ENCODE measurements around the gene CD81.

DNA sequence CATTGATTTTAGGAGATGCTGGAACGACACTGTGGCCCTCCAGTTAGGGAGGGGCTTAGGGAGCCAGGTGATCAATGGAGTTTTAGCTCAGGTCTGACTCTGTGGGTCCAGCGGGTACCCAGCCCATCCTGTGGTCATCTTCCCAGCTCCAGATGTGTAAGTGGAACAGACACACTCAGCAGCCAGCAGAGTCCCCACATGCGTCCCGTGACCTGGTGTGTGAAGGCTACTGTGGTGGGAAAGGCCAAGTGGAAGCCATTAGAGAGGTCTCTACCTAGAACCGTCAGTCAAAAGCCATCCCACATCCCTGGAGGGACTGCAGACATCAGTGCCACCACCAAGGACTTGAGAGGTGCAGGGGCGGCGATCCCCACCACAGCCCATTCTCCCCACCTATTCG is 19.9 kb upstream of the CD81 start:
- TF ChIP-seq ZBTB7A (IDR thresholded peaks at IDR 0.05; ENCODE audit: borderline replicate concordance, control insufficient read depth, low read depth, low read length) (no peak), ADNP (tag; IDR thresholded peaks at IDR 0.05) (no peak), XRCC5 (IDR thresholded peaks at IDR 0.05; ENCODE audit: low read depth, low read length) (no peak)
- TF ChIP-seq, protein P1, sequence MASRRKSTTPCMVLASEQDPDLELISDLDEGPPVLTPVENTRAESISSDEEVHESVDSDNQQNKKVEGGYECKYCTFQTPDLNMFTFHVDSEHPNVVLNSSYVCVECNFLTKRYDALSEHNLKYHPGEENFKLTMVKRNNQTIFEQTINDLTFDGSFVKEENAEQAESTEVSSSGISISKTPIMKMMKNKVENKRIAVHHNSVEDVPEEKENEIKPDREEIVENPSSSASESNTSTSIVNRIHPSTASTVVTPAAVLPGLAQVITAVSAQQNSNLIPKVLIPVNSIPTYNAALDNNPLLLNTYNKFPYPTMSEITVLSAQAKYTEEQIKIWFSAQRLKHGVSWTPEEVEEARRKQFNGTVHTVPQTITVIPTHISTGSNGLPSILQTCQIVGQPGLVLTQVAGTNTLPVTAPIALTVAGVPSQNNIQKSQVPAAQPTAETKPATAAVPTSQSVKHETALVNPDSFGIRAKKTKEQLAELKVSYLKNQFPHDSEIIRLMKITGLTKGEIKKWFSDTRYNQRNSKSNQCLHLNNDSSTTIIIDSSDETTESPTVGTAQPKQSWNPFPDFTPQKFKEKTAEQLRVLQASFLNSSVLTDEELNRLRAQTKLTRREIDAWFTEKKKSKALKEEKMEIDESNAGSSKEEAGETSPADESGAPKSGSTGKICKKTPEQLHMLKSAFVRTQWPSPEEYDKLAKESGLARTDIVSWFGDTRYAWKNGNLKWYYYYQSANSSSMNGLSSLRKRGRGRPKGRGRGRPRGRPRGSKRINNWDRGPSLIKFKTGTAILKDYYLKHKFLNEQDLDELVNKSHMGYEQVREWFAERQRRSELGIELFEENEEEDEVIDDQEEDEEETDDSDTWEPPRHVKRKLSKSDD (conservative IDR thresholded peaks at IDR 0.05; ENCODE audit: low read length) = no peak
